Stimulated activated CD4-positive, alpha-beta T cell treated with anti-CD3 and anti-CD28 coated beads, Interleukin-12 subunit alpha, Interleukin-12 subunit beta, amount 100 ng/mL, for 24 hours (primary cell): Measurements from ENCODE around the gene ZNF488.

Experiments
- DNase-seq, 2 experiments: peaks; one replicate each; pipeline ENCODE4 v3.0.0-alpha.2; 2020; ENCODE audit warnings: low read depth in 2 of 2

ZNF488 gene

GRCh38 chr10:47349941-47350371, 34.1 kb downstream of the ZNF488 start:
- DNase-seq: no peak

- no peak for DNase-seq
These were observed 34.6 kb downstream of the ZNF488 start for GRCh38 chr10:47349516-47349915.

GRCh38 chr10:47348661-47349470, 35.2 kb downstream of the ZNF488 start:
- no peak for DNase-seq

- no peak for DNase-seq
These were observed 35.9 kb downstream of the ZNF488 start, which contains the start of gene RBP3 for GRCh38 chr10:47348138-47348651. Gene RBP3, plus strand, starts transcription at chr10:47348363. Its CDS starts 122 bp downstream, at chr10:47348485.

GRCh38 chr10:47347303-47347675, 36.8 kb downstream of the ZNF488 start:
- no peak for DNase-seq

GRCh38 chr10:47346581-47347302, 37.4 kb downstream of the ZNF488 start:
- DNase-seq: no peak

- no peak for DNase-seq
These were observed 38.9 kb downstream of the ZNF488 start for GRCh38 chr10:47344996-47345870.

GRCh38 chr10:47340608-47341170, 43.4 kb downstream of the ZNF488 start:
- peak; percentile 37 to 69 for DNase-seq

GRCh38 chr10:47339759-47340607, 44.1 kb downstream of the ZNF488 start:
- DNase-seq: no peak

GRCh38 chr10:47339186-47339735, 44.8 kb downstream of the ZNF488 start:
- no peak for DNase-seq

GRCh38 chr10:47337310-47337709, 46.8 kb downstream of the ZNF488 start:
- DNase-seq: no peak

- no peak for DNase-seq
These were observed 47.5 kb downstream of the ZNF488 start for GRCh38 chr10:47336387-47337134.

- DNase-seq: no peak
These were observed 48.2 kb downstream of the ZNF488 start for GRCh38 chr10:47335906-47336305.

- DNase-seq: no peak
These were observed 49.4 kb downstream of the ZNF488 start for GRCh38 chr10:47334466-47335295.

GRCh38 chr10:47333532-47333931, 50.6 kb downstream of the ZNF488 start:
- no peak for DNase-seq

- no peak for DNase-seq
These were observed 51.1 kb downstream of the ZNF488 start for GRCh38 chr10:47332946-47333345.

GRCh38 chr10:47332371-47332770, 51.7 kb downstream of the ZNF488 start:
- DNase-seq: no peak

- DNase-seq: no peak
These were observed 52.1 kb downstream of the ZNF488 start for GRCh38 chr10:47331954-47332353.

- DNase-seq: no peak
These were observed 52.6 kb downstream of the ZNF488 start for GRCh38 chr10:47331491-47331890.
